Neural cell (in vitro differentiated cells): ENCODE measurements around the gene DNAJB11. TPM values are rescaled to one million over a fixed set of nuclear protein-coding genes. Genes with fewer than 3 reads are reported as not detected.
"Not testable (repeated sequence)": the region's sequence is repeated elsewhere in the genome, so short reads cannot be mapped to it uniquely, and the experiment has no call there.

Experiments
- H2AFZ ChIP-seq: fragments of 200-600, 300-800 bp; sonication (generic), shearing (Covaris generic); 2 replicates; pipeline ENCODE4 v1.6.0; 2014; ENCODE audit warnings: low read depth, mild to moderate bottlenecking, antibody characterized with exemption, low read length, moderate library complexity
- H3F3A ChIP-seq: fragments of 200-600 bp; shearing (Covaris generic); 2 replicates; pipeline ENCODE4 v1.6.1; 2016; ENCODE audit warnings: mild to moderate bottlenecking, moderate library complexity, mixed read lengths, antibody characterized with exemption, low read length; ENCODE audit not compliant: insufficient read depth, poor library complexity, severe bottlenecking
- H3K27ac ChIP-seq: fragments of 200-600, 300-800 bp; sonication (generic), shearing (Covaris generic); 2 replicates; pipeline ENCODE4 v1.5.1; 2014; ENCODE audit warnings: mild to moderate bottlenecking, low read length, moderate library complexity
- H3K27me3 ChIP-seq: fragments of 300-800, 200-600 bp; sonication (generic), shearing (Covaris generic); 2 replicates; pipeline ENCODE4 v1.6.0; 2014; ENCODE audit warnings: mild to moderate bottlenecking, low read depth, low read length, moderate library complexity; ENCODE audit not compliant: insufficient read depth
- H3K36me3 ChIP-seq: fragments of 300-800, 200-600 bp; sonication (generic), shearing (Covaris generic); 2 replicates; pipeline ENCODE4 v1.5.1; 2014; ENCODE audit warnings: mild to moderate bottlenecking, antibody characterized with exemption, low read length, moderate library complexity; ENCODE audit not compliant: insufficient read depth
- H3K4me2 ChIP-seq: fragments of 300-800, 200-600 bp; sonication (generic), shearing (Covaris generic); 2 replicates; pipeline ENCODE4 v1.6.0; 2014; ENCODE audit warnings: mild to moderate bottlenecking, low read length
- H3K4me3 ChIP-seq: fragments of 300-800, 200-600 bp; sonication (generic), shearing (Covaris generic); 2 replicates; pipeline ENCODE4 v1.5.1; 2014; ENCODE audit warnings: mild to moderate bottlenecking, low read length, moderate library complexity
- H3K79me2 ChIP-seq: fragments of 200-600 bp; shearing (Covaris generic); replicated peaks from 2 replicates; pipeline ENCODE4 v1.6.0; 2014; ENCODE audit warnings: mild to moderate bottlenecking, low read length, moderate library complexity; ENCODE audit not compliant: insufficient read depth
- H3K9ac ChIP-seq: fragments of 300-800, 200-600 bp; sonication (generic), shearing (Covaris generic); 2 replicates; pipeline ENCODE4 v1.6.1; 2016; ENCODE audit warnings: mild to moderate bottlenecking, low read length, mixed read lengths
- H3K9me2 ChIP-seq: fragments of 200-600 bp; shearing (Covaris generic); 2 replicates; pipeline ENCODE4 v1.6.1; 2016; ENCODE audit warnings: mild to moderate bottlenecking, low read length, mixed read lengths; ENCODE audit not compliant: insufficient read depth
- H3K9me3 ChIP-seq: fragments of 200-600, 300-800 bp; sonication (generic), shearing (Covaris generic); 2 replicates; pipeline ENCODE4 v1.6.1; 2016; ENCODE audit warnings: mild to moderate bottlenecking, mixed run types, low read length, moderate library complexity, mixed read lengths
- H4K20me1 ChIP-seq: fragments of 200-600 bp; shearing (Covaris generic); 2 replicates; pipeline ENCODE4 v1.6.1; 2016; ENCODE audit warnings: mild to moderate bottlenecking, mixed run types; ENCODE audit not compliant: insufficient read depth
- CTCF ChIP-seq: fragments of 450-650 bp; IDR thresholded peaks from 2 replicates; pipeline ENCODE4 v1.5.1; 2014; ENCODE audit warnings: antibody characterized with exemption, mild to moderate bottlenecking, moderate library complexity; ENCODE audit not compliant: poor library complexity, severe bottlenecking
- EP300 ChIP-seq: fragments of 450-650 bp; conservative IDR thresholded peaks from 2 replicates; pipeline ENCODE4 v1.6.1; 2014; ENCODE audit warnings: antibody characterized with exemption, mild to moderate bottlenecking, moderate library complexity; ENCODE audit not compliant: poor library complexity, severe bottlenecking
- EZH2 ChIP-seq: fragments of 200-600, 300-800 bp; shearing (Covaris generic), sonication (generic); IDR thresholded peaks from 2 replicates; pipeline ENCODE4 v1.6.1; 2014; ENCODE audit warnings: antibody characterized with exemption, low read length, borderline replicate concordance, mild to moderate bottlenecking; ENCODE audit not compliant: insufficient read depth, poor library complexity, severe bottlenecking
- MXI1 ChIP-seq: fragments of 450-650 bp; conservative IDR thresholded peaks from 2 replicates; pipeline ENCODE4 v1.6.1; 2014; ENCODE audit warnings: antibody characterized with exemption, mild to moderate bottlenecking; ENCODE audit not compliant: poor library complexity, severe bottlenecking
- POLR2AphosphoS5 ChIP-seq: IDR thresholded peaks from 2 replicates; pipeline ENCODE4 v1.6.1; 2012
- RAD21 ChIP-seq: fragments of 450-650 bp; conservative IDR thresholded peaks from 2 replicates; pipeline ENCODE4 v1.6.1; 2014; ENCODE audit warnings: antibody characterized with exemption, mild to moderate bottlenecking, moderate library complexity
- REST ChIP-seq: IDR thresholded peaks from 2 replicates; pipeline ENCODE4 v1.6.1; 2012; ENCODE audit warnings: borderline replicate concordance
- SMC3 ChIP-seq: fragments of 450-650 bp; conservative IDR thresholded peaks from 2 replicates; pipeline ENCODE4 v1.6.1; 2014; ENCODE audit warnings: antibody characterized with exemption, mild to moderate bottlenecking, moderate library complexity; ENCODE audit not compliant: poor library complexity
- TAF1 ChIP-seq: IDR thresholded peaks from 2 replicates; pipeline ENCODE4 v1.6.1; 2012; ENCODE audit warnings: low read depth
- polyA plus RNA-seq: library from polyadenylated mRNA; depleted of rRNA; stranded (reverse); fragments of >200 nt; gene quantifications from 2 replicates; pipeline ENCODE4 v1.2.3, GENCODE V29; 2014

DNAJB11 gene
- polyA plus RNA-seq, 1 donor from 2014 or later, result 108 TPM

- TF ChIP-seq EP300 (no peak), SMC3 (no peak), RAD21 (no peak), CTCF (no peak), REST (no peak), TAF1 (no peak), POLR2AphosphoS5 (no peak), EZH2 (no peak), MXI1 (no peak)
- no peaks in the 10 kb centered on the region for H3K27me3 ChIP-seq
Observed at GRCh38 chr3:186582541-186582940, 12.0 kb downstream of the DNAJB11 start.

GRCh38 chr3:186583831-186584230, 13.3 kb downstream of the DNAJB11 start:
- Histone ChIP-seq H3K9ac (no peak overlapping the region), H3K4me3 (no peak overlapping the region), H4K20me1 (no peaks in the 10 kb centered on the region), H3K27me3 (no peaks in the 10 kb centered on the region), H3K9me3 (no peaks in the 10 kb centered on the region), H3F3A (no peaks in the 10 kb centered on the region), H3K79me2 (no peaks in the 10 kb centered on the region), H3K36me3 (peaks cover 6% of the 10 kb centered on the region), H3K4me2 (no peak overlapping the region), H3K27ac (no peak overlapping the region), H3K9me2 (no peaks in the 10 kb centered on the region), H2AFZ (no peak overlapping the region)
- TF ChIP-seq CTCF (no peak), REST (no peak), RAD21 (no peak), TAF1 (no peak), EP300 (no peak), EZH2 (no peak), SMC3 (no peak), MXI1 (no peak), POLR2AphosphoS5 (no peak)

More at GRCh38 chr3:186582541-186582940, 12.0 kb downstream of the DNAJB11 start:
- H3K4me3 ChIP-seq, result no peak overlapping the region
- no peak overlapping the region for H3K4me2 ChIP-seq
- no peaks in the 10 kb centered on the region for H3K9me3 ChIP-seq
- no peaks in the 10 kb centered on the region for H3K79me2 ChIP-seq
- no peaks in the 10 kb centered on the region for H4K20me1 ChIP-seq
- no peaks in the 10 kb centered on the region for H3K9me2 ChIP-seq
- no peak overlapping the region for H2AFZ ChIP-seq
- H3K9ac ChIP-seq, result no peak overlapping the region
- no peak overlapping the region for H3K27ac ChIP-seq
- H3K36me3 ChIP-seq, result peaks cover 6% of the 10 kb centered on the region
- no peaks in the 10 kb centered on the region for H3F3A ChIP-seq

- not testable (repeated sequence) for H2AFZ ChIP-seq, H3K79me2 ChIP-seq, H3K9ac ChIP-seq, H3K27ac ChIP-seq, H3K4me2 ChIP-seq, H3K4me3 ChIP-seq, H3F3A ChIP-seq, H3K9me3 ChIP-seq, H3K9me2 ChIP-seq, H3K27me3 ChIP-seq, H4K20me1 ChIP-seq, H3K36me3 ChIP-seq
Observed at GRCh38 chr3:186586245-186586644, 15.7 kb downstream of the DNAJB11 start.
